GM18498 (cell line): Measurements from ENCODE around the gene ANKRD44.

Source experiments
- ATAC-seq: cut with Tn5 transposase; IDR thresholded peaks from one replicate; pipeline ENCODE4 v1.9.1; 2021; ENCODE audit warnings: mild to moderate bottlenecking, moderate library complexity; ENCODE audit not compliant: unreplicated experiment

Gene ANKRD44

DNA sequence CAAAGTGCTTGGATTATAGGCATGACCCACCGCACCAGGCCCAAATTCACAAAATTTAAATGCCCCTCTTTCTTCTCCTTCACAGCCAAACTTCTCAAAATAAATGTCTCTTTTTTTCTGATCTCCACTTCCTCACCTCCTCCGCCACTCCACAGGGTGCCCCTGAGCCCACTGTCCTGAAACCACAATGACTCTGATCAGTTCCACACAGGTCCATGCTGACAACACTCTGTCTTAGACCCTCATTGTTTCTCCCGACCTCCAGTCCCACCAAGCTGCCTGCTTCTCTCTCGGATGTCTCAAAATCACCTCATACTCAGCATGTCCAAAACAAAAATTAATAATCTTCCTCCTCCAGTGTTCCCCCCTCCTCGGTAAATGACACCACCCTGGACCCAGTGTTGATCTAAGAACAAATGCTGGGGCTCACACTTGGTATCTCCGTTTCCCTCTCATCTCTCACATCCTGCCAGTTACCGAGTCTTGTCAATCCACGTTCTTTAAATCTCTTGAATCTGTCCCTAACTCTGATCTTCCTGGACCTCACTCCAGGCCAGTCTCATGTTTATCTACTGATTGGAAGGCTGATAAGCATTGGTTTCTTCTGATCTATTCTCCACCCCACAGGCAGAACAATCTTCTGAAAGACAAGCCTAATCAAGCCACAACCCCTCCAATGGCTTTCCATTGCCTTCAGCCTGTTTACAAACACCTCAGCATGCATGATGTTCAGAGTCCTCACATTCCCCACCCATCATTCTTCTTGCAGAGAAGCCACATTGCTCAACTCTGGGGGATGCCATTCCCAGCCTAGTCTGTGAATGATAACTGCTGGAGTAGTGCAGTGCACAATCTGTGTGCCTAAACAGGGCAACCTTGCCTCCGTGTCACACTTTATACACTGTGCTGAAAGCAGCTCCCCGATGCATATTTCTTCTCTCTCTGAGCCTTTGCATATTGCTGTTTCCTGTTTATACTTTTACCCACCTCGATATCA lies 12.4 kb upstream of the ANKRD44 start:
- ATAC-seq: peak; percentile 70

DNA sequence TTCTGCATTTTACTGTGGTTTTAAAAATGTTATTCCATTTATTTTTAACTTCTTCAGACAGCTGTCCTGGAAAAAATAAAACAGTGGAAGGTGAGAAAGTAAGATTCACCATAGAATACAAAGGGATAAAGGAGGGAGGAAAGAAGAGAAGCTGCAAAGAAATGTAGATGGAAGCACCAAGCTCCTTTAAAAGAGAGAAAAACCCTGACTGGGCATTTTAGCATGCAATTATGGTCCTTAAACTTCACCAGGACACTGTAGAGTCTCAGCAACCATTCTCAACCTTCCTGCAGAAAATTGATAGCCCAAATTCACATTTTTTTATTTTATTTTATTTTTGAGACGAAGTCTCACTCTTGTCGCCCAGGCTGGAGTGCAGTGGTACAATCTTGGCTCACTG lies 11.6 kb upstream of the ANKRD44 start:
- ATAC-seq: no peak

DNA sequence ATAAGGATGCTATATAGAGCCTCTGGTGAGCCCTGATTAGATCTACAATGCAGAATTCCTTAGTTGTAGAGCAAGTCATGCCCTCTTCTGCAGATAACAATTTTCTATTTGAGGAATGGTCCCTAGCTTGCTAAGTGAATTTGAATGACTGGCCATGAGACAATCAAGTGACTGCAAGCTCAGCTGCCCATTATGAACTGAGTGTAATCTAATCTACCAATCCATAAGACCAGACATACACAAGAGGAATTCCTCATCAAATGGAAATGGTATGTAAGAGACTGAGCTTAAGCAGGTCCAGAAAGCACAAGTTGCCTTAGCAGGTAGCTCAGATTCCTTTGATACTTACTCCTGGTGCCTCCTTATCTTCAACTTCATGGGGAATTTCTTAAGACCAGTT lies 4.8 kb upstream of the ANKRD44 start:
- ATAC-seq: no peak

DNA sequence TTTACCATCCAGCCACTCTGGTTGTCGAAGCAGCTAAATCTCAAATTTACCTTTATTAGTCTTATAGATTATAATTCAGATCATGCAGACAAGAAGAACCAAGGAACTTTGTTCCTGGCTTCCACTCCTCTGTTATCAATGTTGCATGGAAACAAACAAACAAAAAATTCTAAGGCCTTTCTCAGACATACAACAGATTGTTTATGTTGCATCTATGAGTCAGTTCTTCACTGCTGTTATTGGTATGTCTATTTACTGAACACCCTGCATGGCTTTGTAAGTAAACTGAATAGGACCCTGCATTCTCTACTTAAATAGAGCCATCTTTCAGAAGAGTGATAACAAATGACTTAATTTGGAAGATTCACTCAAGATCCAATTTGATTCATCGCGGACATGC lies 1.6 kb upstream of the ANKRD44 start:
- no peak for ATAC-seq

DNA sequence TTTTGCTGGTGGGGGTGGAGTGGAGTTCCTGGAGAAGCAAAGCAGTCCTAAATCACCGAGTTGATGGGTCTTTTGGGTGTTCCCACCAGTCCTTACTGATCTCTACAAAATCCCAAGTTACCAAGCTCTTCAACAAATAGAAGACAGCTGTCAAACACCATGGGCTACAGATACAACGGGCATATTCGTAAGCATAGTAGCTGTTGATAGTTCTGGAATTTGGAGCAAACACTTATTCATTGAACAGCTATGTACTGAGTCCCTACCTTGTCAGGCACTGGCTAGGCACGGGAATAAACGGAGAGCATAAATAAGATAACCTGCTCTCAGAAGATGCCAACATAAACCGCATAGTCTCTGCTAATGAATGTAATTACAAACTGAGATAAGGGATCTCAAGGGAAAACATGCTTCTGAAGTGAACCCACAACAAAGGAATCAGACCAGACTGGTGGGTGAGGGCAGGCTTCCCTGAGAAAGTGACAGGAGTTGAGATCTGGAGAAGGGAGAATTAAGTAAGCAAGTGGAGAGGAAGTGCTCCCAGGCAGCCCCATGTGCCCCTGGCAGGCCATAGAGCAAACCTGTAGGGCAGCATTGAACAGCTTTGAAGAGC lies 947 bp upstream of the ANKRD44 start:
- ATAC-seq: no peak

DNA sequence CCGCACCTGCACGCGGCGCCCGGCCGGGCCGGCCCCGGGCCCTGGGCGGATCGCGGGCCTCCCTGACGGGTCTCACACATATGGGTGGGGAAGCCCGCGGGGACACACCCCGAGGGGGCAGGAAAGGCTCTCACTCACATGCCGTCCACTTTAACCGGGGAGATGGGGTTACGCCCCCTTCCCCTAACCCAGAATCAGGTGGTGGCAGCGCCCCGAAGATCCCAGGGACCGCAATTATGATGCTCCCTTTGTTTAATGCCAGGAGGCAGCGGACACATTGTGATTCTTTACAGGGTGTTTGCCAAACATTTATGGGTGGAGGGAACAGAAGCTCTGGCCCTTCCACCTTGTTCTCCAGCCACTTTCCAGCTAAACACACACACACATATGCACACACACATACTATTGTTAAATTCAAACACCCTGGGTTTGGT lies 424 bp upstream of the ANKRD44 start:
- no peak for ATAC-seq

DNA sequence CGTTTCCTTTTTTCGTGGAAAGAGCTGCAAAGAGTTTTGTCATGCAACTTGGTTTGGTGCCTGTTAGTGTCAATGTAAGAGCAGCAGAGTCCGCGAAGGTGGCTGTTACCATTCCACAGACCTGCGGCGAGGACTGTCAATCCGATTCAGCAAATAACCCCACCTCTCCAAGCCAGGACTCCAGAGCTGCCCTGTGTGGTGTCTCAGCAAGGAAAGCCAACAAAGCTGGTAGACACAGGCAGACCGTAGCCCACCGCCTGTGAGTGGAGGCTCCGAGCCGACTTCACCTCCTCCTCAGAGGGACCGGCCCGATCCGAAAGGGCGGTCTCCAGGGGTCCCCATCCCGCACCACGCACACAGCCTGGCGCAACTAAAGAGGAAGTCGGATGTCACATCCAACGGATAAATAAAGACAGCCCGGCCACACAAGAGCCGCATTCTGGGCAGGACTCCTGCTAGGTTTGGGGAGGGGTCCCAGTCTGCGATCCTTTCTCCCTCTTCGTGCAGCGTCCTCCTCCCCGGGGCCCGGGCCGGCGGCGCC lies 819 bp downstream of the ANKRD44 start:
- peak; percentile 11 for ATAC-seq

DNA sequence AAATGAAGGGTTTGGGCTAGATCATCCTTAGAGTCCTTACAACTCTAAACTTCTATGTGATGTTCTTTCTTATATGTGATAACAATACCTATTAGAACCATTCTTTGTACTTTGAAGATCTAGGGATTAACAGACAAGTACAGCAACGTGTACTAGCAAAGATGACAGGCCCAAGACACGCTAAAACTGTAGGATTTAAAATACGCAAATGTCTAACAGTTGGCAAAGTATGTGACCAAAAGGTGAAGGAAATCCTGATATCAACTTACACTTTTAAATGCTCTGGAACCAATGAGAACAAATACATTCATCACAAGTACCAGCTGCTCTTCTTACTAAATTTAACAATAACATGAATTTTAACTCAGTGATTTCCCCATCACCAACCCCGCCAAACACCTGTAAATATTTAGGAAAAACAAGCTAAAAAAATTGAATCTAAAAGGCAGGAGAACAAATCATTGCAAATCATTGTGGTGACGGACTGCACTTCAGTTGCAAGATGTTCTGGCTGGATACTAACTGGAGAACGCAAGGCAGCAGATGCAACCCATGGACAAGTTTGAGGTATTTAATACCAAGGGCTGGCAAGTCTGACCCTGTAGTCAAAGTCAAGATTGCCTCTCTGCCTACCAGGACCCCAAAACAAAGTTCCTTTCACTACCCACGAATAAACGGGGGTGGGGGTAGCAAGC lies 1.4 kb downstream of the ANKRD44 start:
- no peak for ATAC-seq

DNA sequence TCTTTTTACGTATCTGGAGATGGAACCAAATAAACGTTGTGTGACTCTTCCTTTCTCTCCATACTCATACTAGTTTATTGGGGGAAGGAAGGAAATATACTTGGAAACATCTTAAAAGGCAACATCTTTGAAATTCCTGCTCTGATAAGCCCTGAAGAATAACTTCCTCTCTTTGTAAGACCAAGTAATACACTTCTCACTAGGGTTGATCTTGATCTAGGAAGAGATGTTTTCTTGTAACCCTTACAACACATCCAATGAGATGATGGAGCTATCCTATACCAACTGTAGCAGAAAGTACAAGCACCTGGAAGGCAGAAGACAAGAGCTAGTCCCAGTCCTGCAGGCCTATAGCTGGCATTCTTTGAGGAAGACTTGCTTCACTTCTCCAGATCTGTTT lies 2.0 kb downstream of the ANKRD44 start:
- no peak for ATAC-seq

DNA sequence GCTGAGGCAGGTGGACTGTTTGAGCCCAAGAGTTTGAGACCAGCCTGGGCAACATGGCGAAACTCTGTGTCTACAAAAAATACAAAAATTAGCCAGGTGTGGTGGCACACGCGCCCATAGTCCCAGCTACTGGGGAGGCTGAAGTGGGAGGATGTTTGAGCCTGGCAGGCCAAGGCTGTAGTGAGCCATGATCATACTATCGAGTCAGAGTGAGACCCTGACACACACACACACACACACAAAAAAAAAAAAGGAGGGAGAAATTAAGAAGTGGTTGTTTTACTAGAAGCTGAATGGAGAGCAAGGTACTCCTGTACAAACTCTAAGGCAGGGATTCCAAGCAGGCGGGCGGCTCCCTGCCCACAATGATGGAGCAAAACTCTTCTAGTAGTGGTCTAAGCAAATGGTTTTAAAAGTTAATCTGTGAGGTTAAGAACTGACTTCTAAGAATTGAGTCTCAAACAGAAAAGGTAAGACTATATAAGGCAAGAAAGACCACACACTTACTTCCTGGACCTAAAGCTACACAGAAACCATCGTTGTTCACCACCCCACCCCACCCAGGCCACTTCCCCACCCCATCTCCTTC lies 2.6 kb downstream of the ANKRD44 start:
- ATAC-seq: peak; percentile 19

DNA sequence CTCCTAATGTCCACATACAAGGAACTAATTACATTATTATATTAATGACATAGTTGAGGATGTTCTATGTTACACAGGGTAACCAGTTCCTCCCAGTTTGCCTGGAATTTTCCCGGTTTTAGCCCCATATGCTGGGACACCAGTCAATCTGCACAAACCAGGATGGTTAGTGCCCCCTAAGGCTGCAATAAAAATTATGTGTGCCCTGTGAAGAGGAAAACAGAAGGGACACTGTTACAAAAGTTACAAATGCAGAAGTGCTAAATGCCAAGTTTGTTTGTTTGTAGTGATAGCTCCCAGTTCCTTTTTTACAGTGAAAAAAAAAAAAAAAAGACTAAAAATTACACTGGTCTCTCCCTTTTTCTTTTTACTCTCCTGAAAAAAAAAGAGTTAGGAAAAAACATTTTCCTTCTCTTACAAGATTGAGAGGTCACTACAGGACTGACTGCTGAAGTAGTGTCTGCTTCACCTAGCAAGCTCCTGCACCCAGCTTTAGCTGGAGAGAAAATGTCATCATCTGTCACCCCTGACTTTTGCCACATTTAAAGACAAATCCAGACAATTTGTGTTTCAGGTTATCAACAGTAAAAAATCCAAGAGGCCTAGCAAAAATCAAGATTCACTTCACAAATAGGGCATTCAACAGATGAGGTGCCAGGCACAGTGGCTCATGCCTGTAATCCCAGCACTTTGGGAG lies 3.2 kb downstream of the ANKRD44 start:
- ATAC-seq: no peak

DNA sequence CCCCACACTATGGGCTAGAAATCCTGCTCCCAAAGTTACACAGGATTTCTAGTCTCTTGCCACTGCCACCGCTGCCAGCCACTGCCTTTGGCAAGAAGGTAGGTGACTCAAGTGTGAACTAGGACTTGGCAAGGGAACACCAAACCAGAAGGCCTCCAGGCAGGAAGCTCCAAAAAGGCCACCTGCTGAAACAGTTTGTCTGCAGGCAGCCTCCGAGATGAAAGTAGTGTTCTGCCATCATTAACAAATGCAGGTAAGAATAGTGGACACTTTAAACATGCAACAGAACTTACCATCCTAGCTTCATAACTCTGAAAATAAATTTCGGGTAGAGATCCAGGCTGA lies 3.9 kb downstream of the ANKRD44 start:
- ATAC-seq: no peak

DNA sequence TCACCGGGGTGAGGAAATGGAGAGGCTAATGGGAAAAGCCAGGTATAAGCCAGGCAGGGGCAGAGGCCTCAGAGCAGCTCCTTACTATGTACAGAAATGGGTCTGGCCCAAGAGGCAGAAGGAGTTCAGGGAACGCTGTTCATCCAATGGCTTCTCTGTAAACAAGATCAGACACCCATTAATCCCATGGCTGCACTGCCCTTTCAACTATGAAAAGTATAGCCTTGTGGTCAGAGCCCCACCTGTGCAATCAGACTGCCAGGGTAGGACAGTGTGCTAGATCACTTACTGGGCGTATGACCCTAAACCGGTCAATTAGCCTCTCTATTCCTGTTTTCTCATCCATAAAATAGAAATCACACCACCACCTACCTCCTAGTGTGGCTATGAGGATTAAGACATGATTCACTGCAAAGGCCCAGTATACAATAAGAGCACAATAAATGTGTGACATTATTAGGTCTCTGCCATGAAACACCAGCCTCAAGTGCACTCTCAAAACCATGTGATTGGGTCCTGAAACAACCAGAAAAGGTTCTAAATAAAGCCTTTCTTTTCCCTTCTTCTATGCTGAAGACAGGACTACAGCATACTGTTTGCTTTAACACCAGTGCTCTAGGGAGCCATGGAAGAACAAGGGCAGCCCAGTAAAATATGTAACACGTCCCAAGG lies 4.4 kb downstream of the ANKRD44 start:
- ATAC-seq: no peak

DNA sequence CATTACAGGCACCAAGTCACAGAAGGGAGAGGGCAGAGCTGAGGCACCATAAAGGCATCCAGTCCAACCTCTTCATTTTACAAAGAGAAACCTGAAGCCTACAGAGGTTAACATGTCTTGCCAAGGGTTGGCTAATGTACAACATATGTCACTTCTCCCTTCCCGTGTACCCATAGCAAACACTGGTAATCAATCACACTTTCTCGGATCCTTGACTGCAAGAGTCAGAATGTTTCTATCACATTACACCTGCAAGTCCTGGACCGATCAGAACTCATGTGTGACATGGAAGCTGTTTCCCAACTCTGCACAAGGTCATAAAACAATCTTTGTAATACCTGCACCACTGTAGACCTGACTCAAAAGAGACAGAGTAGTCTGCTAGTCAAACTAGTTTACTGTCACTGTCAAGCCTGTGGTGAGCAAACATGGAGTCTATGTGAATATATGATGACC lies 6.0 kb downstream of the ANKRD44 start:
- ATAC-seq: peak; percentile 38

DNA sequence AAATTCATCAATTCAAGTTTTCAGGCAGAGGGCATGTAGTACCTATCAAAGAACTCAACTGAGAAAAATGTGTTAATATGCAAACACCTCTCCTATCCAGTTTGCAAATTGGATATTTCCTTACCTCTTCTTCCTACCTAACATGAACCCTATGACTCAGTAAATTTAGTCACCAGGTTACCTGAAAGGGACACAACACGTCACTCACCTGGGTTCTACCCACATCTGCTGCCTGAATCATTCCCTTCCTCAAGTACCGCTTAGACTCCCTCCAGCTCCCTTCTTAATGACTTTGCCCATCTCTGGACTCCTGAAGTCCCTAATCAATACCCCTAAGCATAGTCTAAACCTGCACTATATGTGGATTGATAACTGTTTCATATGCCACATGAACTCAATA lies 10.4 kb downstream of the ANKRD44 start:
- ATAC-seq: no peak

DNA sequence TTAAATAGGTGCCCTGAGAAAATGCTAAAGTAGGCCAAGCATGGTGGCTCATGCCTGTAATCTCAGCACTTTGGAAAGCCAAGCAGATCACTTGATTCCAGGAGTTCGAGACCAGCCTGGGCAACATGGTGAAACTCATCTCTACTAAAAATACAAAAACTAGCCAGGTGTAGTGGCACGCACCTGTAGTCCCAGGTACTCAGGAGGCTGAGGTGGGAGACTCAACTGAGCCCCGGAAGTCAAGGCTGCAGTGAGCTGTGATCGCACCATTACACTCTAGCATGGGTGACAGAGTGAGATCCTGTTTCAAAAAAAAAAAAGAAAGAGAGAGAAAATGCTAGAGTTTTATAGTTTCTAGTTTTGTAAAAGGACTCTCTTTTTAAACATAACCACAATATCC lies 12.0 kb downstream of the ANKRD44 start:
- no peak for ATAC-seq

DNA sequence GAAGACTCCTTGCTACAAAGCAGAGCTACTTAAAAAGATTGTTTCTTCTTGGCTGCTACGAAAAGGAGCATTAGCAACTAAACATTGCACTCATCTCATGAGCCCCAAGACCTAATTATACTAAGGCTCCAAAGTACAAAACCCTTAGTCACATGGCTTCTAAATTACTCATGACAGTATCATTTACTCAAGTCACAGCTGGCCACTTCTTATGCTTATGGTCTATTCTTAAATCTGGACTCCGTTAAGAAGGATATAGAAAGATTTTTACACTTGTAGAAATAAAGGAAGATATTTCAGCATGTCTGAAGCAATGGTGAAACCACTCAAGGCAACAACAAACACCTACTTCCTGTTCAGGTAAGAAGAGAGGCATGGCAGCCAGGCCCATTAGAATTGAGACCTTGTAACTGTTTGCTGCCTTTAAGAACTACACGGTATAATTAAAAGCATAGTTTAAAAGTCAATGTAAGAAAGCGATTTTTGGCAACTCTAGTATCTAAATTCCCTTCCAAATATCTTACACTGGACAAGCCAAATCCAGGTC lies 12.7 kb downstream of the ANKRD44 start:
- ATAC-seq: no peak

DNA sequence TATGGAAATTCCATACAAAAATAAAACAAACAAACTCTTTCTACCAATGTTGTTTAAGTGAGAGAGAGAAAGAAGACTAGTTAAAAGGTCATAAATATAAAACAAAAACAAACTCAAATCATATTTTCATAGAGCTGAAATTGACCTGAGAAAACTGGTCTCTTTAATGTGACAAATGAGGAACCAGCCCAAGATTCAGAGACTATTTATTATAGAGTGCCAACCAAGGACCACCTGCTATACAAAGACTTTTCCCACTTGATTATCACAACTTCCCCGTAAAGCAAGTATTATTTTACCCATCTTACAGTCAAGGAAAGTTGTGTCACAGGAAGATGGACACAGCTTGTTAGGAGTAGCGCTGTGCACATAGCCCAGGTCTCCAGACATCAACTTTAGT lies 13.3 kb downstream of the ANKRD44 start:
- no peak for ATAC-seq

DNA sequence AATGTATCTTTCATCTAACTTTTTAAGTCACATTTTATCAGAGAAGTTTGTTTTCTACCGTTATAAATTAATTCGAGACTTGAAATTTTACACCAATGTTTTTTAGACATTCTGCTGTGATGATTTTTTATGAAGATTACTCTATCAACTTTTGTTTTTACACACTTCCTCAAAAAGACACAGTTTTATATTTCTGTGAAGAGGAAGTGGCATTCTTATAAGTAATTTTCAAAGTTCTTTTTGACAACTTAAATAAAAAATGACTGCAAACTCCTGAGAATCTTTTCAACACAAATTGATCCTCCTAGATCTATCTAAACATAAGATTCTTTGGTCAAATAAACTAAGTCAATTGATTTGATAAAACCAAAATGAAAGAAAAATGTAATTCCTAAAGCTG lies 13.7 kb downstream of the ANKRD44 start:
- no peak for ATAC-seq

DNA sequence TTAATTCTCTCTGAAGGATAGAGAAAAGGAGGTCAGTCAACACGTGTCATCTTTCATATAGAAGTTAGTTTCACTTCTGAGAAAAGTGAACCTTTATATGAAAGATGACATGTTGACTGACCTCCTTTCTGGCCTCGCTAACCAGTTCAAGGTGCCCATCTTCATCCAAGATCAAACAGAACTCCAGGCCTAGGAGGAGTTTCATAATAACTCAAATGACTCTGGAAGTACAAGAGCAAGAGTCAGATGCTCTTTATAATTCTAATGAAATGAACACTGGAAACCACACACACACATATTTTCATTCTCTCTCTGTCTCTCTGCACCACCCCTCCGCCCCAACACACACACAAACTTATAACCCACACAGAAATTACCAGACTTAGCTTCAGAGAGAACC lies 16.3 kb downstream of the ANKRD44 start:
- ATAC-seq: peak; percentile 59
